Endodermal cell (in vitro differentiated cells): ENCODE data around the gene CFAP97. TPM values are rescaled to one million over a fixed set of nuclear protein-coding genes. Genes with fewer than 3 reads are reported as not detected.

Experiments
- DNase-seq: peaks from one replicate; pipeline ENCODE4 v3.0.0-alpha.2; 2017
- H3K27ac ChIP-seq: 2 replicates; pipeline ENCODE4 v1.5.1; 2013; ENCODE audit warnings: mild to moderate bottlenecking, low read depth, low read length, moderate library complexity
- H3K27me3 ChIP-seq: 2 replicates; pipeline ENCODE4 v1.6.1; 2013; ENCODE audit warnings: mild to moderate bottlenecking, low read length, moderate library complexity; ENCODE audit not compliant: insufficient read depth, control insufficient read depth, poor library complexity, severe bottlenecking
- H3K36me3 ChIP-seq: 2 replicates; pipeline ENCODE4 v1.7.0; 2013; ENCODE audit warnings: mild to moderate bottlenecking, low read length, moderate library complexity; ENCODE audit not compliant: control insufficient read depth, insufficient read depth
- H3K4me1 ChIP-seq: one replicate; pipeline ENCODE4 v1.7.0; 2013; ENCODE audit warnings: low read length; ENCODE audit not compliant: control insufficient read depth, insufficient read depth
- H3K4me3 ChIP-seq: 2 replicates; pipeline ENCODE4 v1.5.1; 2013; ENCODE audit warnings: mild to moderate bottlenecking, low read length, moderate library complexity
- H3K9ac ChIP-seq: 2 replicates; pipeline ENCODE4 v1.6.1; 2013; ENCODE audit warnings: mild to moderate bottlenecking, low read length, moderate library complexity; ENCODE audit not compliant: poor library complexity, severe bottlenecking; ENCODE audit errors: extremely low read depth
- H3K9me3 ChIP-seq: 2 replicates; pipeline ENCODE4 v1.6.1; 2013; ENCODE audit warnings: mild to moderate bottlenecking, low read length, moderate library complexity; ENCODE audit not compliant: control insufficient read depth
- H3K27ac Mint-ChIP-seq: 2 replicates; pipeline ENCODE4 v1.8.0; 2020; ENCODE audit warnings: mixed read lengths
- H3K27me3 Mint-ChIP-seq: 2 replicates; pipeline ENCODE4 v1.8.0; 2021; ENCODE audit warnings: mild to moderate bottlenecking, mixed read lengths; ENCODE audit not compliant: insufficient read depth
- H3K36me3 Mint-ChIP-seq: 2 replicates; pipeline ENCODE4 v1.8.0; 2020; ENCODE audit warnings: low read depth, mixed read lengths
- H3K4me1 Mint-ChIP-seq: 2 replicates; pipeline ENCODE4 v1.8.0; 2020; ENCODE audit warnings: mixed read lengths
- H3K4me3 Mint-ChIP-seq: 2 replicates; pipeline ENCODE4 v1.8.0; 2020; ENCODE audit warnings: mild to moderate bottlenecking, moderate library complexity, mixed read lengths
- H3K9me3 Mint-ChIP-seq: 2 replicates; pipeline ENCODE4 v1.8.0; 2020; ENCODE audit warnings: mild to moderate bottlenecking, mixed read lengths
- WGBS, 2 experiments: methylation state at CpG; one replicate each; pipeline versions ENCODE4 v1.1.5 to v1.1.7; 2013; ENCODE audit warnings: missing lambda C conversion rate in 2 of 2, mixed read lengths in 1 of 2; ENCODE audit not compliant: insufficient coverage in 1 of 2, insufficient read length in 1 of 2; 5-methylcytosine and 5-hydroxymethylcytosine counted together
- total RNA-seq, 2 donors: library from RNA; stranded (reverse); fragmentation: NEBNext Ultra II Directional in 1 of 2; extraction: Animal tissue kit (Norgen Biotek cat#: 25700) in 1 of 2; gene quantifications; 2 replicates in 1 of 2; 3 replicates in 1 of 2; pipeline ENCODE4 v1.2.1, GENCODE V29; 2021
- TF ChIP-seq, protein P1 (sequence below): fragments of 200-600 bp; sonication (generic); conservative IDR thresholded peaks from 2 replicates; pipeline ENCODE4 v1.5.0; 2021; ENCODE audit warnings: antibody characterized with exemption, mild to moderate bottlenecking

CFAP97 gene
- total RNA-seq, 2 donors from 2014 or later, result 33.8 to 41.6 TPM

DNA sequence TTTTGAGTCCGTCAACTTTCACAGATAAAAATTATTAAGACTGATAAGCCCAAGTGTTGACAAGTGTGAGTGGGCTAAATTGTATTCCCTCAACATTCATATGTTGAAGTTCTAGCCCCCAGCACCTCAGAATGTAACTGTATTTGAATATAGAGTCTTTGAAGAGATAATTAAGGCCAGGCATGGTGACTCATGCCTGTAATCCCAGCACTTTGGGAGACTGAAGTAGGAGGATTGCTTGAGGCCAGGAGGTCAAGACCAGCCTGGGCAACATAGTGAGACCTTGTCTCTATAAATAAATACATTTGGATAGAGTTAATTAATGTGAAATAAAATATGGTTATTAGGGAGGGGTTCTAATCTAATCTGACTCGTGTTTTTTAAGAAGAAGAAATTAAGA is 90.5 kb downstream of the CFAP97 start:
- H3K9ac ChIP-seq, result no peak overlapping the region
- H3K27me3 Mint-ChIP-seq, result no peaks in the 10 kb centered on the region
- H3K36me3 Mint-ChIP-seq, result no peaks in the 10 kb centered on the region
- peaks cover 5% of the 10 kb centered on the region for H3K9me3 Mint-ChIP-seq
- H3K27ac ChIP-seq, result no peak overlapping the region
- no peaks in the 10 kb centered on the region for H3K36me3 ChIP-seq
- WGBS, 2 experiments, result 81 to 89% methylated on average over 1 to 2 of the region's 2 CpGs
- TF ChIP-seq, protein P1, sequence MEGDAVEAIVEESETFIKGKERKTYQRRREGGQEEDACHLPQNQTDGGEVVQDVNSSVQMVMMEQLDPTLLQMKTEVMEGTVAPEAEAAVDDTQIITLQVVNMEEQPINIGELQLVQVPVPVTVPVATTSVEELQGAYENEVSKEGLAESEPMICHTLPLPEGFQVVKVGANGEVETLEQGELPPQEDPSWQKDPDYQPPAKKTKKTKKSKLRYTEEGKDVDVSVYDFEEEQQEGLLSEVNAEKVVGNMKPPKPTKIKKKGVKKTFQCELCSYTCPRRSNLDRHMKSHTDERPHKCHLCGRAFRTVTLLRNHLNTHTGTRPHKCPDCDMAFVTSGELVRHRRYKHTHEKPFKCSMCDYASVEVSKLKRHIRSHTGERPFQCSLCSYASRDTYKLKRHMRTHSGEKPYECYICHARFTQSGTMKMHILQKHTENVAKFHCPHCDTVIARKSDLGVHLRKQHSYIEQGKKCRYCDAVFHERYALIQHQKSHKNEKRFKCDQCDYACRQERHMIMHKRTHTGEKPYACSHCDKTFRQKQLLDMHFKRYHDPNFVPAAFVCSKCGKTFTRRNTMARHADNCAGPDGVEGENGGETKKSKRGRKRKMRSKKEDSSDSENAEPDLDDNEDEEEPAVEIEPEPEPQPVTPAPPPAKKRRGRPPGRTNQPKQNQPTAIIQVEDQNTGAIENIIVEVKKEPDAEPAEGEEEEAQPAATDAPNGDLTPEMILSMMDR, result no peak
- no peak overlapping the region for H3K4me3 Mint-ChIP-seq
- no peak overlapping the region for H3K4me3 ChIP-seq
- H3K4me1 Mint-ChIP-seq, result peaks cover 12% of the 10 kb centered on the region
- H3K27me3 ChIP-seq, result no peaks in the 10 kb centered on the region
- H3K9me3 ChIP-seq, result peaks cover 5% of the 10 kb centered on the region
- H3K4me1 ChIP-seq, result no peaks in the 10 kb centered on the region
- DNase-seq, result no peak
- no peak overlapping the region for H3K27ac Mint-ChIP-seq

DNA sequence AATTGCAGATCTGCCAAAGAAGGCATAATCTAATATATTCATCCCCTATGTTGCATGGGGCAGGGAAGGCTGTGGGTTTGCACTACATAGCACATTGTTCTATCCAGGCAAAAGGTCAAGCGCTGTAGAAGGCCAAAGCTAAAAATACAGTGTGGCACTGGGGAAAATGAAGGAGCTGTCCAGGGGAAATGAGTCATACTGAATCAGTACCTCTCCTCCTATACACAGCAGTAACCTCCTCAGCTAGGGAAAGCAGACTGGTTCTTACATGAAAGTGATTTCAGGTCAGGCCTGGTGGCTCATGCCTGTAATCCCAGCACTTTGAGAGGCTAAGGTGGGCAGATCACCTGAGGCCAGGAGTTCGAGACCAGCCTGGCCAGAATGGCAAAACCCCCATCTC is 91.7 kb downstream of the CFAP97 start:
- H3K4me1 ChIP-seq, result peaks cover 2% of the 10 kb centered on the region
- no peaks in the 10 kb centered on the region for H3K27me3 Mint-ChIP-seq
- H3K9ac ChIP-seq, result no peak overlapping the region
- H3K4me1 Mint-ChIP-seq, result peaks cover 21% of the 10 kb centered on the region
- H3K36me3 ChIP-seq, result no peaks in the 10 kb centered on the region
- H3K27ac ChIP-seq, result no peak overlapping the region
- peaks cover 5% of the 10 kb centered on the region for H3K9me3 ChIP-seq
- H3K27ac Mint-ChIP-seq, result no peak overlapping the region
- H3K9me3 Mint-ChIP-seq, result peaks cover 5% of the 10 kb centered on the region
- no peak overlapping the region for H3K4me3 ChIP-seq
- TF ChIP-seq, protein P1, result no peak
- 87 to 100% methylated on average over 1 to 2 of the region's 2 CpGs for WGBS, 2 experiments
- H3K27me3 ChIP-seq, result no peaks in the 10 kb centered on the region
- no peak overlapping the region for H3K4me3 Mint-ChIP-seq
- H3K36me3 Mint-ChIP-seq, result no peaks in the 10 kb centered on the region
- DNase-seq, result no peak

DNA sequence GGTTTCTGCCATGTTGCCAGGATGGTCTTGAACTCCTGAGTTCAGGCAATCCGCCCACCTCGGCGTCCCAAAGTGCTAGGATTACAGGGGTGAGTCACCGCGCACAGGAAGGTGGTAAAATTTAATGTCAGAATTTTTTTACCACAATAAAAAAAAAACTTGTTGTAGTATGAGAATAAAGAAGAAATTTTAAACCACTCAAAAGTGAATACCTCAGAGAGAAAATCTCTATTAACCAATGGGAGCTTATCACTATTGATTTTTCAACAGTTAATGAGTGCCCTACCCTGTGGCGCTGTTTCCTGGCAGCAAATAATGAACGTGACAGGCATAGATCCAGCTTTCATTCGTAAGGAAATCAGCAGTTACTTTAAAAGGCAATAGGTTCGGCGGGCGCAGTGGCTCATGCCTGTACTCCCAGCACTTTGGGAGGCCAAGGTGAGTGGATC is 93.4 kb downstream of the CFAP97 start:
- Histone ChIP-seq H3K27me3 (no peaks in the 10 kb centered on the region), H3K36me3 (no peaks in the 10 kb centered on the region), H3K9me3 (peaks cover 5% of the 10 kb centered on the region), H3K4me3 (no peak overlapping the region), H3K27ac (no peak overlapping the region), H3K9ac (no peak overlapping the region), H3K4me1 (peaks cover 6% of the 10 kb centered on the region)
- DNase-seq, result no peak
- H3K4me3 Mint-ChIP-seq, result no peak overlapping the region
- 72 to 81% methylated on average over 3 to 9 of the region's 11 CpGs for WGBS, 2 experiments
- H3K27ac Mint-ChIP-seq, result no peak overlapping the region
- H3K4me1 Mint-ChIP-seq, result peaks cover 28% of the 10 kb centered on the region
- no peaks in the 10 kb centered on the region for H3K36me3 Mint-ChIP-seq
- TF ChIP-seq, protein P1, result no peak
- H3K27me3 Mint-ChIP-seq, result no peaks in the 10 kb centered on the region
- peaks cover 5% of the 10 kb centered on the region for H3K9me3 Mint-ChIP-seq
